Epithelial cell of proximal tubule (primary cell): ENCODE data around the gene HYLS1. TPM values are rescaled to one million over a fixed set of nuclear protein-coding genes. Genes with fewer than 3 reads are reported as not detected.

Source experiments
- DNase-seq: peaks from one replicate; pipeline ENCODE4 v3.0.0-alpha.2; 2011; ENCODE audit warnings: low read depth
- H3K4me3 ChIP-seq: 2 replicates; pipeline ENCODE4 v1.5.1; 2011; ENCODE audit warnings: low read depth, mild to moderate bottlenecking, low read length
- CTCF ChIP-seq: conservative IDR thresholded peaks from 2 replicates; pipeline ENCODE4 v1.5.1; 2012; ENCODE audit warnings: low read depth, mild to moderate bottlenecking, low read length
- total RNA-seq: library from RNA; depleted of rRNA; stranded (reverse); fragments of >200 nt; gene quantifications from 2 replicates; pipeline ENCODE4 v1.2.3, GENCODE V29; 2015

The HYLS1 gene
- total RNA-seq, 1 donor from 2014 or later, result 9.3 TPM

- no peak for TF ChIP-seq CTCF
- no peak overlapping the region for H3K4me3 ChIP-seq
- no peak for DNase-seq
Measured at GRCh38 chr11:125942771-125943428, 55.4 kb downstream of the HYLS1 start.

- H3K4me3 ChIP-seq, result no peak overlapping the region
- TF ChIP-seq CTCF, result no peak
- no peak for DNase-seq
Measured at GRCh38 chr11:125943661-125944349, 56.3 kb downstream of the HYLS1 start.

GRCh38 chr11:125944350-125945010, 57.0 kb downstream of the HYLS1 start:
- no peak for TF ChIP-seq CTCF
- no peak overlapping the region for H3K4me3 ChIP-seq
- DNase-seq, result no peak

- no peak overlapping the region for H3K4me3 ChIP-seq
- no peak for TF ChIP-seq CTCF
- no peak for DNase-seq
Measured at GRCh38 chr11:125945011-125945796, 57.7 kb downstream of the HYLS1 start.

GRCh38 chr11:125945797-125946520, 58.5 kb downstream of the HYLS1 start, which contains the start of gene VSIG10L2:
Gene VSIG10L2, plus strand, starts transcription at chr11:125946044. Its CDS starts 12 bp downstream, at chr11:125946056.
- no peak for TF ChIP-seq CTCF
- no peak for DNase-seq
- H3K4me3 ChIP-seq, result no peak within 1 kb of the TSS
